Measurements from ENCODE around the gene LRRC41.
A peak's percentile ranks its signal among the peaks of the same experiment; 100 is the strongest.
"Not testable (repeated sequence)": the region's sequence is repeated elsewhere in the genome, so short reads cannot be mapped to it uniquely, and the experiment has no call there.

LRRC41 gene

GRCh38 chr1:46285730-46286477 is 17.5 kb downstream of the LRRC41 start:
- no peak for DNase-seq

DNA sequence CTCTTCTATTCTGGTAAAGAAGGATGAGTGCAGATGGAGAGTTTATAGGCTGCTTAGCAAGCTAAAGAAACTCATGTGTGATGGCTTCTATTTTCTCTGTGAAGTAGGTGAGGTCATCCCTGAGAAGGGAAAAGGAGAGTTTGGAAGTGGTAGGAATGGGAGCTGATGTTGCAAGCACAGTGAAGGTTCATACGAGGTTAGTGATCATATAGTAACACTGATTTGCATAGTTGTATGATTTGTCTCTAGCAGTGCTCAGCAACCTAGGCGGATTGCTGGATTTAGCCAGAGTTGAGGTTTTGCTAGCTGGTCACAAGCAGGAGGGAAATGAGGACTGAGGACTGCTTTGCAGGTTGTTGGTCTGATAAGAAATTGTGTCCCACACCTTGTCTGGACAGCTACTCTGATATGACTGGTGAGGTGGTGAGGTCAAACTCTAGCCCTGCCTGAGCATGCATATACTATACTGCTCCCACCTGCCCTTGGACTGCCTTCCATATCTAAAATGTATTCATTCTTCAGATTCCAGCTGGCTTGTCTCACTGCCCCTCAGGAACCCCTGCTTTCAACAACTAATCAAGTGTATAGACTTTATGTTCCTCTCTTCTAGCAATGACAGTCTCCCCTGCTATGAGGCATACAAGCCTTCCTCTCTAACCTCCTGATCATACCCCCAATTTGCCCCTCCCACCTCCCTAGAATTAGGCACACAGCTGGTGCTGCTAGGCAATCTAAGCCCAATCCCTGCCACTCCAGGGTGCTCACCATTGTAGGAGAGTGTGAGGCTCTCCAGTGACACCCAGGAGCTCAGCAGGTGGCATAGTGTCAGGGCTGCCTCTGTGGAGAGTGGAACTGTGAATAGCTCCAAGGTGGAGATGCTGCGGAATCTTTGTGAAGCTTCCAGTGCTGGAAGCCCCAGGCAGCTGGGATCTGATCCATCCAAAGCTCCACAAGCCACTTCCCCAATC is 18.5 kb downstream of the LRRC41 start:
- no peak for DNase-seq

GRCh38 chr1:46284058-46284457 is 19.4 kb downstream of the LRRC41 start:
- no peak for DNase-seq

DNA sequence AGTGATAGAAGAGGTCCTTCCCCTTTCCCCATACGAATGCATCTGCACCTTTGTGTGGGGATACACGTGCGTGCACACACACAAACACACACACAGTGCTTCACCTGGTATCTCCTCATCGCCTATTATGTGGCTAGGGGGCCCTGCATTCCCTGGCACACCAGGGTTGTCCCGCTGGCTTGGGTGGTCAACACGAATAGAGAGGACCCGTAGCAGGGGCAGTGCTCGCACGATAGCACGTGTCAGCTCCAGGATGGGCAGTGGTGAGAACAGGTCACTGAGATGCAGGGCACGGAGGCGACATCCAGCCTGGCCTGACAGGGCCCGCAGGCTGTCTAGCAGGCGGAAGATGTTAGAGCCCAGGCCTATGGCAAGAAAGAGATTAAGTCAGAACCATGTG is 22.4 kb downstream of the LRRC41 start:
- DNase-seq: no peak

GRCh38 chr1:46280092-46280491 is 23.3 kb downstream of the LRRC41 start:
- DNase-seq: no peak

DNA sequence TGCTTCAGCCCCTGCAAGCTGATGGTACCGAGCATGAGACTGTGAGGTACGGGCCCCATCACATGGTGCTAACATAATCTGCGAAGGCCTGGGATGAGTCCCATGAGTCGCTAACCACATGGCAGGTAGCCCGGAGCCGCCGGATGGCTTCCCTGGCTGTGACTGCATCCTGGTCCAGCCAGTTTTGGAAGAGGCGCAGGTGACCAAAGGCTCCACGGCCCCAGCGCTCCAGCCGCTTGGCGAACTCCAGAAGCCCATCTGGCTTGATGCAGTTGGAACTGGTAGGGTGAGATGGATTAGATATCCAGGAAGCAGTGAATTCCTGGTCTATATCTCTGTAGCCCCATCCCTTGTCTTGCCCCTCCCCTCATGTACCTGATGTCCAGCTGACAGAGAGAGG is 24.6 kb downstream of the LRRC41 start:
- DNase-seq: no peak

GRCh38 chr1:46277658-46278373 is 25.6 kb downstream of the LRRC41 start:
- no peak for DNase-seq

GRCh38 chr1:46275030-46275337 is 28.4 kb downstream of the LRRC41 start:
- no peak for DNase-seq

DNA sequence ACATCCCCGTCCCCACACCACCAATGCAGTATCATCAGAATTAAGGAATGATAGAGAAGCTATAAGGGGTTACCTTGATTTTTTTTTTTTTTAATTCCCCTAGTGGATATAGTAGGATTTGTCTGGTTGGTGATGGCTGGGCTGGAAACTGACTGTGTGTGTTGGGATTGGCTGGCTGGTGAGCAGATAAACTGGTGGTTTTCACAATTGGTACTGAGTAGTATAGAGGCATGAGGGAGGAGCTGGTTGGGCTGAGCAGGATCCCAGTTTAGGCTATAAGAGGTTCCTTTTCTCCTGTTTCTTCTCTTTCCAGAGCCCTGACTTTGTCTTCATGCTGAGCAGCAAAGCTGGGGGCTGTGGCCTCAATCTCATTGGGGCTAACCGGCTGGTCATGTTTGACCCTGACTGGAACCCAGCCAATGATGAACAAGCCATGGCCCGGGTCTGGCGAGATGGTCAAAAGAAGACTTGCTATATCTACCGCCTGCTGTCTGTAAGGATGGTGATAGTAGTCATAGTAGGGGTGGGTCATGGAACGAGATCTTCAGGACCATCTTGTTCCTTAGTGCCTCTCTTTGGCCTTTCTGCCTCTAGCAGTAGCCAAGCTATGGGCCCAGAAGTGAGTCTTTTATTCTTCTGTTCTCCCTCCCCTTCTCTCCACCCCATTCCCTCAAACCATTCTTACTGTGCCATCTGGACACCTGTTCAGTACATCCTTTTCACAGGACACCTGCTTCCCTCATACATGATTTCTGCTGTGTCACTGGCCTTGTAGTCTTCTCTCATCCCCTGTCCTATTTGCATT is 29.0 kb downstream of the LRRC41 start:
- no peak for DNase-seq

DNA sequence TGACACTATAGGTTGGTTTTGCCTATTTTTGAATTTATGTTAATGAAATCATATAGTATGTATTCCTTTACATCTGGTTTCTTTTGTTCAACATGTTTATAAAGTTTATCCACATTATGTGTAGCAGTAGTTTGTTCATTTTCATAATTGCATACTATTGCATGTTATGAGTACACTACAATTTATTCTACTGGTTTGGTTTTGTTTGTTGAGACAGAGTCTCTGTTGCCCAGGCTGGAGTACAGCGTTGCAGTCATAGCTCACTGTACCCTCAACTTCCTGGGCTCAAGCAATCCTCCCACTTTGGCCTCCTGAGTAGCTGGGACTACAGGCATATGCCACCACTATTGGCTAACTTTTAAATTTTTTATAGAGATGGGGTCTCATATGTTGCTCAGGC is 34.8 kb downstream of the LRRC41 start:
- DNase-seq: no peak

- DNase-seq: no peak
Measured at GRCh38 chr1:46263146-46263545, 40.3 kb downstream of the LRRC41 start.

GRCh38 chr1:46262508-46262907 is 40.9 kb downstream of the LRRC41 start:
- no peak for DNase-seq

GRCh38 chr1:46256523-46256922 is 46.9 kb downstream of the LRRC41 start:
- no peak for DNase-seq

GRCh38 chr1:46254668-46255067 is 48.7 kb downstream of the LRRC41 start:
- DNase-seq: no peak

GRCh38 chr1:46248122-46248920 is 55.1 kb downstream of the LRRC41 start:
- DNase-seq: no peak

DNA sequence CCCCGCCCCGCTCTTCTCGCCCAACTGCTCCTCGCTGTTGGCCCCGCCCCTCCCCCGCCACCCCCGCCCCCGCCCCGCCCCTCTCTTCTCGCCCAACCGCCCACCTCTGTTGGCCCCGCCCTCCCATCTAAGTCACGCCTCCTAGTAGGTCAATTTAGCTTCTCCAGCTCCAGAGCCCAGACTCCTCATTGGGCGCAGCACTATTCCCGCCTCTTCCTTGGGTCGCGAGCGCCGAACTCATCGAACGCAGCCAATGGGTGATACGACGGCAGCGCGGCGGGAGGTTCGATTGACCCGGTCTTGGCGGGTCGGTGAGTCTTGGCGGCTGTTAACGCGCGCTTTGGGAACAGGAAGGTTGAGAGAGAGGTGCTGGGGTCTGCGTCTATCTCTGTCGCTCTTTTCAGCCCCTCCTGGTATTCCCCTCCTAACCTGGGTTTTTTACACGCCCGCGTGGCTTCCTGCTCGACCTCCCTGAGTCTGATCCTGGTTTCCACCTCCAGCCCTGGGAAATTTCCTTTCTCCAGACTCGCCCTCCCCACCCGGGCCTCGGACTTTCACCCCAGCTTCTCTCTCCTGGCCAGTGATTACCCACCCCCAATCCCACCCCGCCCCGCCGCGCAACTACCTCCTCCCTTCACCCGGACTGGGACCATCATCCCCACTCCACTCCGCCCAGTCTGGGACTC is 55.8 kb downstream of the LRRC41 start, which contains the start of gene RAD54L:
RAD54L (plus strand) TSS at position 328 of the 686 bp plus-strand sequence. CDS start 643 bp downstream, outside the sequence.
- peak; percentile 98 for DNase-seq

DNA sequence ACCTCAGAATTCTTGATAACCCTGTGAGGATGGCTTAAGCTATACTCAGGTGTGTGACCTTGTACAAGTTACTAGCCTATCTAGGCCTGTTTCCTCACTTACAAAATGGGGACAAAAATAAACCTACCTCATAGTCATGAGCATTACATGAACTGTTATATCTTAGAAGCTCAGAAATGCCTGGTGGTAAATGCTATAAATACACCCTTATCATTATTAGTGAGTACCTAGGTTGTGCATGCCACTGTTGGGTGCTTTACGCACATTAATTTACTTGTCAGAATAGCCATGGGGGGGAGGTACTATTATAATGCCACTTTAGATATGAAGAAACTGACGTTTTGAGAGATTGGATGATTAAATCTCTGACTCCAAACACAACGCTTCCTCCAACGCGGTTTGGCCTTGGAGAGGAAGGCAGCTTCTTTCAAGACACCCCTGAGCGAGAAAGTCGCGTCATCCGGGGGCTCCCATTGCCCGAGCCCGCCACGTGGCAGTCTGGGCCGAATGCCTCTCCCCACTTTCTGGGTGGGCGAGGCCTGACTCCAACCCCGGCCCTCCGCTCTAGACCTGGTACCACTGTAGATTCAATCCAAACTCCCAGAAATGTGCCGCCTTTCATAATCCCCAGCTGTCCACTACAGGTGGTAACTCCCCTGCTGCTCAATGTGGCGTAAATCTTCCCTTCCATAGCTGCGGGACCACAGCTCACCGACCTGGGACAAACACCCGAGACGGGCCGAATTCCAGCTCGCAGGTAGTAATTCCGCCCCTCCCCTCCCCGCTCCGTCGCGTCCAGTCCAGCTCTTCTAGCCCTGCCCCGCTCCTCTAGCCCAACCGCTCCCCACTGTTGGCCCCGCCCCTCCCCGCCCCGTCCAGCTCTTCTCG is 56.6 kb downstream of the LRRC41 start:
- DNase-seq: peak; percentile 98

GRCh38 chr1:46246136-46246535 is 57.3 kb downstream of the LRRC41 start:
- not testable (repeated sequence) for DNase-seq

GRCh38 chr1:46244656-46245371 is 58.6 kb downstream of the LRRC41 start:
- no peak for DNase-seq
